DND-41 (cell line): Measurements from ENCODE around the gene ARHGAP15.

Experiments
- ATAC-seq: fragments of 200-7000 bp; cut with Tn5 transposase; 3 replicates; pipeline ENCODE4 v1.9.1; 2021; ENCODE audit warnings: low read depth; ENCODE audit not compliant: insufficient read depth
- DNase-seq: peaks from one replicate; pipeline ENCODE4 v3.0.0-alpha.2; 2020
- H2AFZ ChIP-seq: 2 replicates; pipeline ENCODE4 v1.6.0; 2012; ENCODE audit warnings: low read depth, low read length
- H3K27ac ChIP-seq: 2 replicates; pipeline ENCODE4 v1.5.1; 2012; ENCODE audit warnings: low read length, inconsistent platforms
- H3K27me3 ChIP-seq: fragments of 200-600 bp; sonication (generic); 2 replicates; pipeline ENCODE4 v1.6.0; 2012; ENCODE audit warnings: low read length, mild to moderate bottlenecking, inconsistent platforms; ENCODE audit not compliant: insufficient read depth, poor library complexity
- H3K36me3 ChIP-seq: 2 replicates; pipeline ENCODE4 v1.5.1; 2012; ENCODE audit warnings: low read length, inconsistent platforms; ENCODE audit not compliant: insufficient read depth
- H3K4me1 ChIP-seq: 2 replicates; pipeline ENCODE4 v1.5.1; 2012; ENCODE audit warnings: mild to moderate bottlenecking, low read length; ENCODE audit not compliant: insufficient read depth
- H3K4me2 ChIP-seq: 2 replicates; pipeline ENCODE4 v1.6.0; 2012; ENCODE audit warnings: mild to moderate bottlenecking, moderate library complexity, low read length, inconsistent platforms; ENCODE audit not compliant: insufficient read depth
- H3K4me3 ChIP-seq, 2 experiments: fragments of 200-600 bp in 1 of 2; shearing (Covaris generic) in 1 of 2; 2 replicates each; pipeline ENCODE4 v1.5.1; 2012 to 2016; ENCODE audit warnings: inconsistent platforms in 2 of 2, low read length in 2 of 2, mild to moderate bottlenecking in 2 of 2, low read depth in 1 of 2, moderate library complexity in 1 of 2
- H3K79me2 ChIP-seq: 2 replicates; pipeline ENCODE4 v1.6.0; 2012; ENCODE audit warnings: low read length, inconsistent platforms; ENCODE audit not compliant: insufficient read depth
- H3K9ac ChIP-seq: 2 replicates; pipeline ENCODE4 v1.6.0; 2012; ENCODE audit warnings: low read depth, mild to moderate bottlenecking, inconsistent platforms, low read length, moderate library complexity
- H3K9me3 ChIP-seq: 2 replicates; pipeline ENCODE4 v1.5.1; 2012; ENCODE audit warnings: low read length, moderate library complexity, mild to moderate bottlenecking, inconsistent platforms; ENCODE audit not compliant: insufficient read depth, severe bottlenecking
- H4K20me1 ChIP-seq: 2 replicates; pipeline ENCODE4 v1.6.0; 2012; ENCODE audit warnings: low read length; ENCODE audit not compliant: insufficient read depth
- EZH2 ChIP-seq: IDR thresholded peaks from 3 replicates; pipeline ENCODE4 v1.6.1; 2012; ENCODE audit warnings: borderline replicate concordance, low read depth, mild to moderate bottlenecking, moderate library complexity, low read length, inconsistent platforms; ENCODE audit not compliant: severe bottlenecking
- TF ChIP-seq, protein P1 (sequence below): IDR thresholded peaks from 2 replicates; pipeline ENCODE4 v1.5.1; 2012; ENCODE audit warnings: borderline replicate concordance, low read length, moderate library complexity, mild to moderate bottlenecking; ENCODE audit not compliant: poor library complexity, severe bottlenecking; ENCODE audit errors: extremely low read depth

The ARHGAP15 gene

DNA sequence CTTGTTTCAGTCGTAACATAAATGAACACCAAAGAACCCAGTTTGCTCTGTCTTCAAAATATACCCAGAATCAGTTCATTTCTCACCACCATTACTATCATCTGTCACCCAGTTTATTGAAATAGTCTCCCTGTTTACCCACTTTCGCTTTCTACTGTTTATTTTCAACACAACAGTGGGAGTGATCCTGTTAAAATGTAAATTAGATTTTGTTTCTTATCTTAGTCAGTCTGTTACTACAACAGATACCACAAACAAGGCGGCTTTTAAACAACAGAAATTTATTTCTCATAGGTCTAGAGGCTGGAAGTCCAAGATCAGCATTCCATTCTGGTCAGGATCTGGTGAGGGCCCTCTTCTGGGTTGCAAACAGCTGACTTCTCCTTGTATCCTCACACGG, 74.8 kb downstream of the ARHGAP15 start:
- DNase-seq: no peak
- H3K79me2 ChIP-seq: peaks cover 96% of the 10 kb centered on the region
- no peaks in the 10 kb centered on the region; the same call in 1 of the 2 replicates for H3K4me1 ChIP-seq
- no peaks in the 10 kb centered on the region for H3K27me3 ChIP-seq
- H3K9ac ChIP-seq: no peak overlapping the region
- no peak for ATAC-seq
- peaks cover 90% of the 10 kb centered on the region for H3K36me3 ChIP-seq
- no peak overlapping the region for H2AFZ ChIP-seq
- no peaks in the 10 kb centered on the region for H3K9me3 ChIP-seq
- H3K4me2 ChIP-seq: no peak overlapping the region
- no peak overlapping the region for H3K4me3 ChIP-seq
- TF ChIP-seq, protein P1, sequence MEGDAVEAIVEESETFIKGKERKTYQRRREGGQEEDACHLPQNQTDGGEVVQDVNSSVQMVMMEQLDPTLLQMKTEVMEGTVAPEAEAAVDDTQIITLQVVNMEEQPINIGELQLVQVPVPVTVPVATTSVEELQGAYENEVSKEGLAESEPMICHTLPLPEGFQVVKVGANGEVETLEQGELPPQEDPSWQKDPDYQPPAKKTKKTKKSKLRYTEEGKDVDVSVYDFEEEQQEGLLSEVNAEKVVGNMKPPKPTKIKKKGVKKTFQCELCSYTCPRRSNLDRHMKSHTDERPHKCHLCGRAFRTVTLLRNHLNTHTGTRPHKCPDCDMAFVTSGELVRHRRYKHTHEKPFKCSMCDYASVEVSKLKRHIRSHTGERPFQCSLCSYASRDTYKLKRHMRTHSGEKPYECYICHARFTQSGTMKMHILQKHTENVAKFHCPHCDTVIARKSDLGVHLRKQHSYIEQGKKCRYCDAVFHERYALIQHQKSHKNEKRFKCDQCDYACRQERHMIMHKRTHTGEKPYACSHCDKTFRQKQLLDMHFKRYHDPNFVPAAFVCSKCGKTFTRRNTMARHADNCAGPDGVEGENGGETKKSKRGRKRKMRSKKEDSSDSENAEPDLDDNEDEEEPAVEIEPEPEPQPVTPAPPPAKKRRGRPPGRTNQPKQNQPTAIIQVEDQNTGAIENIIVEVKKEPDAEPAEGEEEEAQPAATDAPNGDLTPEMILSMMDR: no peak
- no peak for TF ChIP-seq EZH2
- H3K27ac ChIP-seq: peak overlapping the region; percentile 7; the same call in 1 of the 2 replicates
- no peaks in the 10 kb centered on the region; the same call in 1 of the 2 replicates for H4K20me1 ChIP-seq

DNA sequence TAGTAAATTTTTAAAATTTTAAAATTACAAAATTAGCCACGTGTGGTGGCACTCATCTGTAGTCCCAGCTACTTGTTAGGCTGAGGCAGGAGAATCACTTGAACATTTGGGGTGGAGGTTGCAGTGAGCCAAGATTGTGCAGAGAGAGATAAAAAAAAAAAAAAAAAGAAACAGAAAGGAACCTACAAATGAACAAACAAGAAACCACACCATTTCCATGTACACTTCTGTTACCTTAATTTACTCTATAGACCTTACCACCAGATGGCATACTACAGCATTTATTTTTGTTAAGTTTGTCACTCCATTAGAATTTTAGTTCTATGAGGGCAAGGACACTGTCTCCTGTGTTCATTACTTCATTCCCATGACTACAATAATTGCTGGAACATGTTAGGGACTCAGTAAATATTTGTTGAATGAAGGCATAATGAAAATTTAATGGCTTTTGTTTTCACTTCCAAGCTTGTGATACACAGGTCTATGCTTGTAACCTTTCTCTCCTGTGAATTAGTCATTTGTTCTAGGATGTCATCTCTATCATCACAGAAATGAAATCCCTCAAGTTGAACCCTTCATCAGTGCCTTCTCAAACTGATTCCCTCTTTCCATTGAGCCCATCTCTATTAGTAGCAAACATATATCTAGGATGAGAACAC, 76.0 kb downstream of the ARHGAP15 start:
- DNase-seq: no peak
- TF ChIP-seq, protein P1: peak; percentile 62
- TF ChIP-seq EZH2: no peak
- Histone ChIP-seq H3K9ac (no peak overlapping the region), H4K20me1 (no peaks in the 10 kb centered on the region; the same call in 1 of the 2 replicates), H3K79me2 (peaks cover 95% of the 10 kb centered on the region), H3K4me3 (no peak overlapping the region), H3K4me2 (no peak overlapping the region), H3K27me3 (no peaks in the 10 kb centered on the region), H3K4me1 (no peaks in the 10 kb centered on the region; the same call in 1 of the 2 replicates), H3K36me3 (peaks cover 93% of the 10 kb centered on the region), H3K9me3 (no peaks in the 10 kb centered on the region), H3K27ac (no peak overlapping the region), H2AFZ (no peak overlapping the region)
- ATAC-seq: peak; percentile 70

DNA sequence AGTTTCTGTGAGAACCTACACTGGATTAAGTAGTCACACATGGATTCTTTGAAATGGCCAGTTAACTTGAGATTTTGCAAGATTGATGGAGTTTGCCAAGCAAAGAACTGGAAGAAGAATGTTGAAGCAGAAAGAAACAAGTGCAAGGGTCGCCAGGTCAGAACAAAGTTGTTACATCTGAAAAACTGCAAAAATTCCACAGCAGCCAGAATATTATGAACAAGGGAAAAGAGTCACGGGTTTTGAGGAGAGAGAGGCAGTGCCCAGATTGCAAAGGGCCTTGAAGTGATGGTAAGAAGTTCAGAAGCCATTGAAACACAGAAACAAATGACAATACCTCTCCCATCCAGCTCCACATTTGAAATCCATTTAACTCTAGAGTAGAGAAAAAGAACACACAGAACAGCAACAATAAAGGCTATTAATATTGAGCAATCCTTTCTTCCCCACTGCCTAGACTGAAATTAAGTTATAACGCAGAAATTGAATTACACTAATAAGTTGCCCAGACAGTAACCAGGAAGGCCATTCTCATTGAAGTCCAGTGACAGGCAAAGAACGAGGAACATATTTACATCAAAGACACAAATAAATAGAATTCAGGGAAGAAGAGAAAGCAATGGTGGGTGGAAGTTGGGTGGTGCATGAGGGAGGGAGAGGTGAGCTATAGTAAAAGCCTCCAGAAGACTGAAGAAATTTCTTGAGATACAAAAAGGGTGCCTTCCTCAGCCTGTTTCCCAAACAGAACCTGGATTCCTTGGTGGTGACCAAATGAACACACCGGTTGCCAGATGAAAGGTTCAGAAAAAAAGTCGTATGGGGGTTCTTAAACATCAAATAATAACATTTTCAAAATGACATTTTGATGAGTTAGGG, 80.6 kb downstream of the ARHGAP15 start:
- H3K4me2 ChIP-seq: no peak overlapping the region
- no peak for ATAC-seq
- no peaks in the 10 kb centered on the region for H3K27me3 ChIP-seq
- no peak for TF ChIP-seq EZH2
- TF ChIP-seq, protein P1: no peak
- peaks cover 79% of the 10 kb centered on the region for H3K36me3 ChIP-seq
- peaks cover 93% of the 10 kb centered on the region for H3K79me2 ChIP-seq
- H3K4me1 ChIP-seq: no peaks in the 10 kb centered on the region; the same call in 1 of the 2 replicates
- H3K27ac ChIP-seq: no peak overlapping the region
- no peak overlapping the region for H3K9ac ChIP-seq
- no peak overlapping the region for H2AFZ ChIP-seq
- H3K4me3 ChIP-seq: no peak overlapping the region
- no peak for DNase-seq
- H4K20me1 ChIP-seq: no peaks in the 10 kb centered on the region
- H3K9me3 ChIP-seq: no peaks in the 10 kb centered on the region
